ENCODE results near the gene C6orf136.

Gene C6orf136

GRCh38 chr6:30615219-30615957 lies 31.5 kb upstream of the C6orf136 start:
- peak; percentile 79 for DNase-seq
- in situ Hi-C loops (cut with MboI; ENCODE audit: low pct_unique_long_range_greater_than_20kb, low sequenced_read_pairs): no loop called here

DNA sequence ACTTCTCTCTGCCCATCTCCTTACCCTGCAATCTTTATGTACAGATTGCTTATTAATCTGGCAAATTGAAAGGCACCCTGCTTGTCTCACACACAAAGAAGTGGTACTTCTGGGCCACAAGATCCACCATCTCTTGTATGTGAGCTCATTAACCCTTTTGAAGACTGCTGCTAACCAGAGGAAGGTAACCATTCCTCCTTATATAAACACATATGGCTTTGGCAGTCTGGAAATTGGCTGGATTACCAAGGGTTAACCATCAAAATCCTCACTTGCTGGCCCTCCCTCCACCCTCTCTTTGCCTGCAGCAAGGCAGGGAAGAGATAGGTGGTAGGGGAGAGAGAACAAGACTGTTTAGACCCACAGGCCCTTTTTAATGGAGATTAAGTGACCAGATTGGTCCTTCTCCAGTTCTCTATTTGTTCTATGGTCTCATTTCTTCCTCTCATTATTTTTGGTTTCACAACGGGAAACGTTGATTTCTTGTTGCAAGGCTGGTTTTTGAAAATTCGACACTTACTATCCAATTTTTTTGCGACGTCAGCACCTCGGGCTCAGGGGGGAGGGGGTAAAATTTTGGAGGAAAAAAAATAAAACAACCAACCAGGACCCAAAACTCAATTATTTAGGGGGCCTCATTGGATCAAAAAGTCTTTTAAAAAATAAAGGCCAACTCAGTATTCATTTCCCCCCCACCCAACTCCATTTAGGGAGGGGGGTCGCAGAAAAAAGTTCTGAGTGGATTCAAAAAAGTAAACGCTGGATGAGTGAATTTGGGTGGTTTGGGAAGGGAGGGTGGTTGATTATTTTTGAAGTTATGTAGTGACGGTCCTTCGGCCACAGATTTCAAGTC lies 30.7 kb upstream of the C6orf136 start:
- peak; percentile 72 for DNase-seq
- in situ Hi-C loops (cut with MboI; ENCODE audit: low pct_unique_long_range_greater_than_20kb, low sequenced_read_pairs): no loop called here

DNA sequence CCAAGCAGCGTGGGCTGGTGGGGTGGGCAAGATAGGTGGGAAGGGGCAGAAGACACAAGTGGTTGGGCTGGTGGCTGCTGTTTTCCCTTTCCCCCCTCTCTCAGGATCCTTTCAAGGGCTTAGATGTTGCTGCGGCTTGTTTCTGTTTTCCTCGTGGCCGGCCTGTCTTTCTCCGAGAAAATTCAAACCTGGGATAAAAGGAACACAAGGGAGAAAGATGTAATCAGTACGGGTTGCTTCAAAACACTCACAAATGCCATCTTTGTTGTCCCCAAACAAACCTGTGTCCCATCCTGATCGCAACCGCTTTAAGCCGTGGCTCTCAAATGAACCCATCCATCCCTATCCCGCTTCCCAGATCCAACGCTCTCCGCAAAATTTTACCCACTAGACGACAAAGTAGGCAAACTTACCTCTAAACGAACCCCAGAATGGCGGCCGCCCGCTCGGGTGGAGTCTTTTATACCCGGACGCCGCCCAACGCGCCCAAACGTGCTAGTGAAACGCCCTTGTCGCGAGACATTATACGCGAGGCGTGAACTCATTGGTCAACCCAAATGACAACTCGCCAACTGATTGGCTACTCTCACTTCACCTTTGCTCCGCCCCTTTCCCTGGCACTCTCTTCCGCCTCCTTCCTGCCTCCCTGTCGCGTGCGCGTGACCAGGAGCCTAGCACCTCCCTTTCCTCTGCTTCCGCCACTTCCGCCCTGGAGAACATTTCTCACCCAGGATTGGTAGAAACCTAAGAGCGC lies 29.9 kb upstream of the C6orf136 start, which contains the start of gene PPP1R10:
PPP1R10 (minus strand) TSS at position 433 of the 754 bp plus-strand sequence. CDS start 7,299 bp downstream, outside the sequence.
- DNase-seq: peak; percentile 100
- in situ Hi-C loops (cut with MboI; ENCODE audit: low pct_unique_long_range_greater_than_20kb, low sequenced_read_pairs): no loop called here

- DNase-seq: peak; percentile 98
- in situ Hi-C loops (cut with MboI; ENCODE audit: low pct_unique_long_range_greater_than_20kb, low sequenced_read_pairs): no loop called here
Measured at GRCh38 chr6:30617565-30618269, 29.2 kb upstream of the C6orf136 start, which contains the start of gene MRPS18B. TSS of gene MRPS18B (plus strand) at chr6:30617840. CDS start at chr6:30617866, 26 bp downstream.

GRCh38 chr6:30618270-30618797 lies 28.6 kb upstream of the C6orf136 start:
- in situ Hi-C loops (cut with MboI; ENCODE audit: low pct_unique_long_range_greater_than_20kb, low sequenced_read_pairs): no loop called here
- no peak for DNase-seq

- in situ Hi-C loops (cut with MboI; ENCODE audit: low pct_unique_long_range_greater_than_20kb, low sequenced_read_pairs): no loop called here
Measured at GRCh38 chr6:30619561-30619960, 27.4 kb upstream of the C6orf136 start.

GRCh38 chr6:30625511-30625910 lies 21.4 kb upstream of the C6orf136 start:
- in situ Hi-C loops (cut with MboI; ENCODE audit: low pct_unique_long_range_greater_than_20kb, low sequenced_read_pairs): no loop called here
- no peak for DNase-seq

More at GRCh38 chr6:30619561-30619960, 27.4 kb upstream of the C6orf136 start:
- DNase-seq: no peak

GRCh38 chr6:30626484-30627366 lies 20.2 kb upstream of the C6orf136 start, which contains the start of gene ATAT1:
TSS of gene ATAT1 (plus strand) at chr6:30626874.
- in situ Hi-C loops (cut with MboI; ENCODE audit: low pct_unique_long_range_greater_than_20kb, low sequenced_read_pairs): no loop called here
- peak; percentile 85 for DNase-seq

DNA sequence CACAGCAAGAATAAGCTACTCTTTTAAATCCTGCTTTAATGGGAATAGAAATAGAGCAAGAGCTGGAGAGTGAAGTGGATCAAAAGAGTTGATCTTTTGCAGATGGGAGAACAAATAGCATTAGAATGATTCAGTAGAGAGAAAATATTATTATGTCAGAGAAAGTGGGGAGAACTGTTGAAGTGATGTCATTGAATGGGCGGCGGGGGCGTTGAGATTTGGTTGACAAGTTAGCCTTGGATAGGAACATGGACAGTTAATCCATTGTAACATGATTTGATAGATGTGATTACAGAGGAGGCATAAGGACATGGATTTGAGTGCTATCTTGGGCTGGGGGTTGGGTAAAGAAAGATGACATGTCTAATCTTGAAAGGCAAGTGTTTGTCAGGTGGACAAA lies 11.1 kb upstream of the C6orf136 start:
- DNase-seq: no peak
- in situ Hi-C loops (cut with MboI; ENCODE audit: low pct_unique_long_range_greater_than_20kb, low sequenced_read_pairs): no loop called here

- in situ Hi-C loops (cut with MboI; ENCODE audit: low pct_unique_long_range_greater_than_20kb, low sequenced_read_pairs): no loop called here
- no peak for DNase-seq
Measured at GRCh38 chr6:30640481-30640880, 6.5 kb upstream of the C6orf136 start.

DNA sequence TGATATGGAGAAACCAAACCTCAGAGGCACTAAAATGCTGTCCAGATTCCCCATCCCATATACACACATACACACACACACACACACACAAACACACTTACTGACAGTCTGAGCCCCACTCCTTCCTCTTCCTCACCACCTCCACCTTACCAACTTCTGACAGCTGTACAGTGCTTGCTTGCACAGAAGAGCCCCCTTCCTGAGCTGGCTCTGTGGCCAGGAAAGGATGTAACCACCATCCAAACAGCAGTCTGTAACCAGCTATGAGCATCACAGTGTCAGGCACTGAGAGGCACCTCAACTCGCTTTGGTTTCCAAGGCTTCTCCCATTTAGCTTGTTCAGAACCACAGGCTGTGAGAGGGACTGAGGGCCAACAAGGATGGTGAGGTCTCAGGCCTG lies 5.9 kb upstream of the C6orf136 start:
- in situ Hi-C loops (cut with MboI; ENCODE audit: low pct_unique_long_range_greater_than_20kb, low sequenced_read_pairs): no loop called here
- DNase-seq: no peak

GRCh38 chr6:30643656-30644055 lies 3.3 kb upstream of the C6orf136 start:
- in situ Hi-C loops (cut with MboI; ENCODE audit: low pct_unique_long_range_greater_than_20kb, low sequenced_read_pairs): no loop called here
- DNase-seq: no peak

- DNase-seq: no peak
- in situ Hi-C loops (cut with MboI; ENCODE audit: low pct_unique_long_range_greater_than_20kb, low sequenced_read_pairs): no loop called here
Measured at GRCh38 chr6:30644769-30645168, 2.2 kb upstream of the C6orf136 start.

DNA sequence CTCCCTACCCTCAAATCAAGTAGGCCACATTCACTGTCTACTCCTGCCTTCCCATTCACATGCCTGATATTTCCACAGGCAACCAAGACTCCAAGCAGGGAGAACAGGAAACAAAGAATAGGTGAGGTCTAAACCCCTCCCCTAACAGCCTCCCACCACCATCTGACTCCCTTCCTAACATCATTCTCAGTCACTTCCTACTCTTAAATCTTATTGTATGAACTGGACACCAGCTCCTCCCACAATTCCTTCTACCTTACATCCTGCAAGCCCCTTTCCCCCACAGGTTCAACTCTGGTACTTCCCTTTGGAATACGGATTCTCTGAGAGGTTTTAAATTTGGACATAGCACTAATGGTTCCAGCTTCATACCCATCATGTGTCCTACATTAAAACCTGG lies 944 bp upstream of the C6orf136 start:
- DNase-seq: no peak
- in situ Hi-C loops (cut with MboI; ENCODE audit: low pct_unique_long_range_greater_than_20kb, low sequenced_read_pairs): no loop called here

- peak; percentile 78 for DNase-seq
- in situ Hi-C loops (cut with MboI; ENCODE audit: low pct_unique_long_range_greater_than_20kb, low sequenced_read_pairs): no loop called here
Measured at GRCh38 chr6:30647242-30648116, 546 bp downstream of the C6orf136 start.

DNA sequence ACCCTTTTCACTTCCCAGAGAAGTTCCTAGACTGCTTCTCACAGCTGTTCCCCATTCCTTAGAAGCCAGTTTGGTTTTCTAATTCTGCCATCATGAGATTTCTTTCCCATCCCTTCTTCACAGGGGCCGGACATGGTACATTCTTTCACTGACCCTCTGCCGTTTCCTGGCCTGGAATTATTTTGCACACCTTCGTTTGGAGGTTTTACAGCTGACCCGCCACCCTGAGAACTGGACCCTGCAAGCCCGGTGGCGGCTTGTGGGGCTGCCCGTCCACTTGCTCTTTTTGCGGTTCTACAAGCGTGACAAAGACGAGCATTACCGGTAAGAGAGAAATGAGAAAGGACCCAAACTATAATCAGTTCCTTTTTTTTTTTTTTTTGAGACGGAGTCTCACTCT lies 4.2 kb downstream of the C6orf136 start:
- no peak for DNase-seq
- in situ Hi-C loops (cut with MboI; ENCODE audit: low pct_unique_long_range_greater_than_20kb, low sequenced_read_pairs): no loop called here

All from KBM-7 (cell line).